DND-41 (cell line): ENCODE measurements around the gene NCS1.

Source experiments
- ATAC-seq: fragments of 200-7000 bp; cut with Tn5 transposase; 3 replicates; pipeline ENCODE4 v1.9.1; 2021; ENCODE audit warnings: low read depth; ENCODE audit not compliant: insufficient read depth
- DNase-seq: peaks from one replicate; pipeline ENCODE4 v3.0.0-alpha.2; 2020
- H2AFZ ChIP-seq: 2 replicates; pipeline ENCODE4 v1.6.0; 2012; ENCODE audit warnings: low read depth, low read length
- H3K27ac ChIP-seq: 2 replicates; pipeline ENCODE4 v1.5.1; 2012; ENCODE audit warnings: low read length, inconsistent platforms
- H3K27me3 ChIP-seq: fragments of 200-600 bp; sonication (generic); 2 replicates; pipeline ENCODE4 v1.6.0; 2012; ENCODE audit warnings: low read length, mild to moderate bottlenecking, inconsistent platforms; ENCODE audit not compliant: insufficient read depth, poor library complexity
- H3K36me3 ChIP-seq: 2 replicates; pipeline ENCODE4 v1.5.1; 2012; ENCODE audit warnings: low read length, inconsistent platforms; ENCODE audit not compliant: insufficient read depth
- H3K4me1 ChIP-seq: 2 replicates; pipeline ENCODE4 v1.5.1; 2012; ENCODE audit warnings: mild to moderate bottlenecking, low read length; ENCODE audit not compliant: insufficient read depth
- H3K4me2 ChIP-seq: 2 replicates; pipeline ENCODE4 v1.6.0; 2012; ENCODE audit warnings: mild to moderate bottlenecking, moderate library complexity, low read length, inconsistent platforms; ENCODE audit not compliant: insufficient read depth
- H3K4me3 ChIP-seq, 2 experiments: fragments of 200-600 bp in 1 of 2; shearing (Covaris generic) in 1 of 2; 2 replicates each; pipeline ENCODE4 v1.5.1; 2012 to 2016; ENCODE audit warnings: inconsistent platforms in 2 of 2, low read length in 2 of 2, mild to moderate bottlenecking in 2 of 2, low read depth in 1 of 2, moderate library complexity in 1 of 2
- H3K79me2 ChIP-seq: 2 replicates; pipeline ENCODE4 v1.6.0; 2012; ENCODE audit warnings: low read length, inconsistent platforms; ENCODE audit not compliant: insufficient read depth
- H3K9ac ChIP-seq: 2 replicates; pipeline ENCODE4 v1.6.0; 2012; ENCODE audit warnings: low read depth, mild to moderate bottlenecking, inconsistent platforms, low read length, moderate library complexity
- H3K9me3 ChIP-seq: 2 replicates; pipeline ENCODE4 v1.5.1; 2012; ENCODE audit warnings: low read length, moderate library complexity, mild to moderate bottlenecking, inconsistent platforms; ENCODE audit not compliant: insufficient read depth, severe bottlenecking
- H4K20me1 ChIP-seq: 2 replicates; pipeline ENCODE4 v1.6.0; 2012; ENCODE audit warnings: low read length; ENCODE audit not compliant: insufficient read depth
- EZH2 ChIP-seq: IDR thresholded peaks from 3 replicates; pipeline ENCODE4 v1.6.1; 2012; ENCODE audit warnings: borderline replicate concordance, low read depth, mild to moderate bottlenecking, moderate library complexity, low read length, inconsistent platforms; ENCODE audit not compliant: severe bottlenecking
- TF ChIP-seq, protein P1 (sequence below): IDR thresholded peaks from 2 replicates; pipeline ENCODE4 v1.5.1; 2012; ENCODE audit warnings: borderline replicate concordance, low read length, moderate library complexity, mild to moderate bottlenecking; ENCODE audit not compliant: poor library complexity, severe bottlenecking; ENCODE audit errors: extremely low read depth

Gene NCS1

DNA sequence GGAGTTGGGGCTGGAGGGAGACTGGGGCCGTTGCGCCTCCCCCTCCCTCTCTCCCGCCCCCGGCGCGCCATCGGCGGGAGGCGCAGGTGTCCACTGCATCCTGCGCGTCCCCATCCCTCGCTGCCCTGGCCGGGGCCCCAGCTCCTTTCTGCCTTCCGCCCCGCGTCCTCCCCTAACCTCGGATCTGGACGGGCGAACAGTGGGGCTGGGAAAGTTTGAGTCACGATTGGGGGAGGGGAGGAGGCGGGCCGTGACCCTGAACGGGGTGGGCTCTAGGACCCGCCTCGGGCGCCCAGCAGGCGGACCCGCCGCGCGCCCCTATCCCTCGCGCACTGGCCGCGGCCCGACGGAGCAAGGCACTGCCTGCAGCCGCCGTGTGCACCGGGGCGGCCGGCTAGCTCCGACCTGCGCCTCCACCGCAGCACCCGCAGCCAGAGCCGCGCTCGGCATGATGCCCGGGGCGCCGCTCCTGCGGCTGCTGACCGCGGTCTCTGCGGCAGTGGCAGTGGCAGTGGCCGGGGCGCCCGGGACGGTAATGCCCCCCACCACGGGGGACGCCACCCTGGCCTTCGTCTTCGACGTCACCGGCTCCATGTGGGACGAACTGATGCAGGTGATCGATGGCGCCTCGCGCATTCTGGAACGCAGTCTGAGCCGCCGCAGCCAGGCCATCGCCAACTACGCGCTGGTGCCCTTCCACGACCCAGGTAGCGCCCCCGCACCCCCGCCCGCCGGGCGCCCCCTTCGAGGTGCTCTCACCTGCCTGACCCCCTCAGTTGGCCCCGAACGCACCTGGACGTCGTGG lies 93.4 kb downstream of the NCS1 start, which contains the start of gene HMCN2:
TSS of gene HMCN2 (plus strand) at position 330 of the 805 bp plus-strand sequence. CDS start at position 449, 119 bp downstream.
- Histone ChIP-seq H3K79me2 (no peaks in the 10 kb centered on the region), H4K20me1 (no peaks in the 10 kb centered on the region), H3K36me3 (no peaks in the 10 kb centered on the region), H3K4me3 (no peak within 1 kb of the TSS), H3K9me3 (no peaks in the 10 kb centered on the region), H3K27me3 (no peaks in the 10 kb centered on the region), H3K9ac (no peak within 1 kb of the TSS), H3K4me1 (no peaks in the 10 kb centered on the region), H3K4me2 (no peak within 1 kb of the TSS), H2AFZ (no peak within 1 kb of the TSS), H3K27ac (no peak within 1 kb of the TSS)
- DNase-seq (no peak), ATAC-seq (no peak)
- TF ChIP-seq, protein P1, sequence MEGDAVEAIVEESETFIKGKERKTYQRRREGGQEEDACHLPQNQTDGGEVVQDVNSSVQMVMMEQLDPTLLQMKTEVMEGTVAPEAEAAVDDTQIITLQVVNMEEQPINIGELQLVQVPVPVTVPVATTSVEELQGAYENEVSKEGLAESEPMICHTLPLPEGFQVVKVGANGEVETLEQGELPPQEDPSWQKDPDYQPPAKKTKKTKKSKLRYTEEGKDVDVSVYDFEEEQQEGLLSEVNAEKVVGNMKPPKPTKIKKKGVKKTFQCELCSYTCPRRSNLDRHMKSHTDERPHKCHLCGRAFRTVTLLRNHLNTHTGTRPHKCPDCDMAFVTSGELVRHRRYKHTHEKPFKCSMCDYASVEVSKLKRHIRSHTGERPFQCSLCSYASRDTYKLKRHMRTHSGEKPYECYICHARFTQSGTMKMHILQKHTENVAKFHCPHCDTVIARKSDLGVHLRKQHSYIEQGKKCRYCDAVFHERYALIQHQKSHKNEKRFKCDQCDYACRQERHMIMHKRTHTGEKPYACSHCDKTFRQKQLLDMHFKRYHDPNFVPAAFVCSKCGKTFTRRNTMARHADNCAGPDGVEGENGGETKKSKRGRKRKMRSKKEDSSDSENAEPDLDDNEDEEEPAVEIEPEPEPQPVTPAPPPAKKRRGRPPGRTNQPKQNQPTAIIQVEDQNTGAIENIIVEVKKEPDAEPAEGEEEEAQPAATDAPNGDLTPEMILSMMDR = no peak
- no peak for TF ChIP-seq EZH2

DNA sequence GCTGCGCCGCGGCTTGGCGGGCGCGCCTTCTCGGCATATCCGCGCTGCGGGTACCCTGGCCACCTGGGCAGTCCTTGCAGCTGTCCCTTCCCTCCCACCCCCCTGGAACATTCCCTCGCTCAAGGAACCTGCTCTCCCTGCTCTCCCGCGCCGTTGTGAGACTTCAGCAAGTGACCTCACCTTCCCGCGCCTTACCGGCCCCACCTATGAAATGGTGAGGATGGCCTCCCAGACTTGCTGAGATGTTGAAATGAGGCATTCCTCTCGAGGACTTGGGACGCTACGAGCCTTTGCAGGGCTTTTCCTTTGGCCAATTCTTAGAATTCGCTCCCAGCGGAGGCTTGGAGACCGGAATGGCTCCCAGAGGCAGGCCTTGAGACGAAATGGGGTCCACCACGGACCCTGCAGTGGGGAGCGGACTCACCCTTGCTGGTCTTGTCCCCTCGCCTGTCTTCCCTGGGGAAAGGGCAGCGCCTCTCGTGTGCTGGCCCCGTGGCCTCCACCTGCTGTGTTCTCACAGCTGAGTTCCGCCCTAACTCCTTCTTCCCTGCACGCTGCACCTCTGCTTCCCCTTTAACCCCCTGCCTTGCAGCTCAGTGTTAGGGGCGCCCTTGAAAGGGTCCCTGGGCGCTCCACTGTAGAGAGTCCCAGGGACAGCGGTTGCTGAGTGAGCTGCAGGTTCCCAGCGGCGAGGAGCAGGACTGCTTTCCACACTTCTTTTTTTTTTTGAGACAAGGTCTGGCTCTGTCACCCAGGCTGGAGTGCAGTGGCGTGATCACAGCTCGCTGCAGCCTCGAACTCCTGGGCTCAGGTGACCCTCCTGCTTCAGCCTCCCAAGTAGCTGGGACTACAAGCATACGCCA lies 94.3 kb downstream of the NCS1 start:
- Histone ChIP-seq H2AFZ (no peak overlapping the region), H3K9me3 (no peaks in the 10 kb centered on the region), H3K27me3 (no peaks in the 10 kb centered on the region), H3K27ac (no peak overlapping the region), H4K20me1 (no peaks in the 10 kb centered on the region), H3K4me2 (no peak overlapping the region), H3K9ac (no peak overlapping the region), H3K36me3 (no peaks in the 10 kb centered on the region), H3K4me1 (no peaks in the 10 kb centered on the region), H3K4me3 (no peak overlapping the region), H3K79me2 (no peaks in the 10 kb centered on the region)
- ATAC-seq = no peak
- no peak for DNase-seq
- TF ChIP-seq, protein P1 = no peak
- TF ChIP-seq EZH2 = no peak

DNA sequence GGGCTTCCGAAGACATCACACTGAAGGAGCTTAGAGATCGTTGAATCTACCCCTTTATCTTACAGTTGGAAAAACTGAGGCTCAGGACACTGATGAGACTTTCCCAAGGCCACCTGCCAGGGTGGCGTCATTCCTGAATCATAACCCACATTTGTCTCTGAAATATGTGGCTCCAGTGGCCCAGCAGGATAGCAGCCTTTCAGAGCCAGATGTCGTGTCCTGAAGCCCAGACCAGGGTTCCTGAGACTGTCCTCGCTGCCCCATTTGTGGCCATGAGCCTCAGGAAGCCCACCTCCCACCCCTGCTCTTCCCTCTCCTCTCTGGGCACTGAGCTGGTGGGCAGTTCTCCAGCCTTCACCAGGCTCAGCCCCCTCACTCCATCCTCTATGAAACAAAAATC lies 95.7 kb downstream of the NCS1 start:
- no peaks in the 10 kb centered on the region for H3K9me3 ChIP-seq
- no peak for DNase-seq
- no peak overlapping the region for H2AFZ ChIP-seq
- H3K27me3 ChIP-seq = no peaks in the 10 kb centered on the region
- no peak for TF ChIP-seq EZH2
- H3K79me2 ChIP-seq = no peaks in the 10 kb centered on the region
- ATAC-seq = no peak
- H3K4me2 ChIP-seq = no peak overlapping the region
- H3K27ac ChIP-seq = no peak overlapping the region
- no peaks in the 10 kb centered on the region for H3K4me1 ChIP-seq
- H3K36me3 ChIP-seq = no peaks in the 10 kb centered on the region
- H3K9ac ChIP-seq = no peak overlapping the region
- no peak overlapping the region for H3K4me3 ChIP-seq
- H4K20me1 ChIP-seq = no peaks in the 10 kb centered on the region
